OCI-LY1 (cell line): Measurements from ENCODE around the gene PRR15L.

Experiments used
- EZH2 ChIP-seq: fragments of 200-600 bp; sonication (generic), shearing (Covaris generic); IDR thresholded peaks from 2 replicates; pipeline ENCODE4 v1.8.0; 2017; ENCODE audit warnings: borderline replicate concordance, mixed run types, mild to moderate bottlenecking, antibody characterized with exemption, low read length, moderate library complexity, mixed read lengths
- TF ChIP-seq, protein P1 (sequence below): fragments of 200-600 bp; sonication (generic), shearing (Covaris generic); IDR thresholded peaks from 2 replicates; pipeline ENCODE4 v1.5.1; 2017; ENCODE audit warnings: mild to moderate bottlenecking, antibody characterized with exemption, low read length, moderate library complexity, mixed read lengths

DNA sequence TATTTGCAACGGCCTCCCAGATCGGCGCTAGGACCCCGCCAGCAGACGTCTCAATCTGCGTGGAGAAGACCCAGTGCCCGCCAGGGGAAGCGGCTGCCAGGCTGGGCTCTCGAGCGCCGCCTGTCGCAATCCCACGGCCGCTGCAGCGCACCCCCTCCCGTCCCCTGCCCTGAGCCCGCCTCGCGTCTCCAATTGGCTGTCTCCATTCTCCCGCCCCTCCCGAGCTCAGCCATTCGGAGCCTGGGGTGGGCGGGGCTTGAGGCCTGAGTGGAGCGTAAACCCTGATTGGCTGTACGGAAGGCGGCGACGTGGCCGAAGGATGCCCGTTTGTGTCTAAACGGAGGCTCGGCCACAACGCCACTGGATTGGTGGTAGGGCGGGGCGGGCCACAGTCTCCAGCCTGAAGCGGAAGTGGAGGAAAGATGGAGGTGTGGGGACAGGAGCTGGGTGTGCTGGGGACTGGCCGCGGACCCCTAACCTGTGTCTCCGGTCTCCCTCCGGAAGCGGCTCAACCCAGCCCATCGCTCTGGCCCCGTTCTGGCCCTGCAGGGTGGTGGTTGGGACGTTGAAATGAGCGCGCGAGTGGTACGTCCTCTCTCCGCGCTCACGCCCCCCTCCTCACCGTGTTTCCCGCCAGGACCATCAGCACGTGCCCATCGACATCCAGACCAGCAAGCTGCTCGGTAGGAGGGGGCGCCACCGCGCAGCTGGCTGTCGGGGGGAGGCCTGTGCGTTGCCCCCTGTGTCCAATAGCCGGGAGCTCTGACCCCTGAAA lies 13.2 kb upstream of the PRR15L start, which contains the start of gene CDK5RAP3:
- TF ChIP-seq, protein P1, sequence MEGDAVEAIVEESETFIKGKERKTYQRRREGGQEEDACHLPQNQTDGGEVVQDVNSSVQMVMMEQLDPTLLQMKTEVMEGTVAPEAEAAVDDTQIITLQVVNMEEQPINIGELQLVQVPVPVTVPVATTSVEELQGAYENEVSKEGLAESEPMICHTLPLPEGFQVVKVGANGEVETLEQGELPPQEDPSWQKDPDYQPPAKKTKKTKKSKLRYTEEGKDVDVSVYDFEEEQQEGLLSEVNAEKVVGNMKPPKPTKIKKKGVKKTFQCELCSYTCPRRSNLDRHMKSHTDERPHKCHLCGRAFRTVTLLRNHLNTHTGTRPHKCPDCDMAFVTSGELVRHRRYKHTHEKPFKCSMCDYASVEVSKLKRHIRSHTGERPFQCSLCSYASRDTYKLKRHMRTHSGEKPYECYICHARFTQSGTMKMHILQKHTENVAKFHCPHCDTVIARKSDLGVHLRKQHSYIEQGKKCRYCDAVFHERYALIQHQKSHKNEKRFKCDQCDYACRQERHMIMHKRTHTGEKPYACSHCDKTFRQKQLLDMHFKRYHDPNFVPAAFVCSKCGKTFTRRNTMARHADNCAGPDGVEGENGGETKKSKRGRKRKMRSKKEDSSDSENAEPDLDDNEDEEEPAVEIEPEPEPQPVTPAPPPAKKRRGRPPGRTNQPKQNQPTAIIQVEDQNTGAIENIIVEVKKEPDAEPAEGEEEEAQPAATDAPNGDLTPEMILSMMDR = peak; percentile 93
- no peak for TF ChIP-seq EZH2
